Renal pelvis (tissue), 12 donors: ENCODE results near the gene VAMP1. TPM values are rescaled to one million over a fixed set of nuclear protein-coding genes. Genes with fewer than 3 reads are reported as not detected.
"Not testable (repeated sequence)": the region's sequence is repeated elsewhere in the genome, so short reads cannot be mapped to it uniquely, and the experiment has no call there.

Source experiments
- DNase-seq: peaks from one replicate; pipeline ENCODE4 v3.0.0-alpha.2; 2013
- long read RNA-seq, 16 experiments: transcript quantifications; one replicate each; lab custom pipeline, GENCODE V29; 2026
- polyA plus RNA-seq, 3 donors: library from polyadenylated mRNA; unstranded; fragments of 120-200 nt; gene quantifications; one replicate each; pipeline ENCODE4 v1.2.1, GENCODE V29; 2013; ENCODE audit not compliant: insufficient read length in 3 of 3

The VAMP1 gene
- 10 to 100 TPM; 10.7 to 14.8 (median 11.4) TPM for polyA plus RNA-seq
- long read RNA-seq, donor 1, partial matches to known transcripts = 0 of 1 reads
- long read RNA-seq, donor 1, other reads (novel, unspliced or antisense) = 0 of 1 reads
- long read RNA-seq, donor 2, partial matches to known transcripts = 0 of 2 reads
- long read RNA-seq, donor 2, other reads (novel, unspliced or antisense) = 0 of 2 reads
- long read RNA-seq, donor 3, partial matches to known transcripts = 3,935 of 4,095 reads
- long read RNA-seq, donor 3, other reads (novel, unspliced or antisense) = 158 of 4,095 reads
- long read RNA-seq, donor 4, partial matches to known transcripts = 0 of 4 reads
- long read RNA-seq, donor 4, other reads (novel, unspliced or antisense) = 0 of 4 reads
- long read RNA-seq, donor 5, partial matches to known transcripts = 0 of 1 reads
- long read RNA-seq, donor 5, other reads (novel, unspliced or antisense) = 0 of 1 reads
- long read RNA-seq, donor 6, partial matches to known transcripts = 18 of 27 reads
- long read RNA-seq, donor 6, other reads (novel, unspliced or antisense) = 9 of 27 reads
- long read RNA-seq, donor 7 = 0 reads
- long read RNA-seq, donor 8, partial matches to known transcripts = 0 of 1 reads
- long read RNA-seq, donor 8, other reads (novel, unspliced or antisense) = 0 of 1 reads
- long read RNA-seq, donor 9, partial matches to known transcripts = 0 of 2 reads
- long read RNA-seq, donor 9, other reads (novel, unspliced or antisense) = 0 of 2 reads
- long read RNA-seq, donor 10, partial matches to known transcripts = 10 of 12 reads
- long read RNA-seq, donor 10, other reads (novel, unspliced or antisense) = 0 of 12 reads
- long read RNA-seq, donor 11, partial matches to known transcripts = 10 of 23 reads
- long read RNA-seq, donor 11, other reads (novel, unspliced or antisense) = 12 of 23 reads
- long read RNA-seq, donor 12, partial matches to known transcripts = 0 of 1 reads
- long read RNA-seq, donor 12, other reads (novel, unspliced or antisense) = 0 of 1 reads
- long read RNA-seq, donor 13, partial matches to known transcripts = 12 of 12 reads
- long read RNA-seq, donor 13, other reads (novel, unspliced or antisense) = 0 of 12 reads
- long read RNA-seq, donor 14 = 0 reads
- long read RNA-seq, donor 15, partial matches to known transcripts = 51 of 64 reads
- long read RNA-seq, donor 15, other reads (novel, unspliced or antisense) = 11 of 64 reads
- long read RNA-seq, donor 16, partial matches to known transcripts = 28 of 29 reads
- long read RNA-seq, donor 16, other reads (novel, unspliced or antisense) = 0 of 29 reads

- DNase-seq = peak; percentile 94
These were observed at the start of gene VAMP1 for GRCh38 chr12:6470375-6471163. VAMP1 (minus strand) TSS chr12:6470677; CDS start chr12:6470531, 146 bp downstream.

- no peak for DNase-seq
These were observed 49.7 kb upstream of the VAMP1 start for GRCh38 chr12:6520186-6520585.

- DNase-seq = no peak
These were observed 37.6 kb upstream of the VAMP1 start for GRCh38 chr12:6508087-6508486.

GRCh38 chr12:6507102-6507998 lies 36.9 kb upstream of the VAMP1 start:
- no peak for DNase-seq

GRCh38 chr12:6500466-6500865 lies 30.0 kb upstream of the VAMP1 start:
- DNase-seq = no peak

- not testable (repeated sequence) for DNase-seq
These were observed 26.8 kb upstream of the VAMP1 start for GRCh38 chr12:6497291-6497690.

GRCh38 chr12:6494968-6495367 lies 24.5 kb upstream of the VAMP1 start:
- no peak for DNase-seq

- peak; percentile 9 for DNase-seq
These were observed 23.8 kb upstream of the VAMP1 start for GRCh38 chr12:6494258-6494743.

- peak; percentile 95 for DNase-seq
These were observed 23.2 kb upstream of the VAMP1 start, which contains the start of gene NCAPD2 for GRCh38 chr12:6493497-6494257. NCAPD2 (plus strand) TSS chr12:6494102; CDS start chr12:6495099, 997 bp downstream.

- DNase-seq = peak; percentile 95
These were observed 22.5 kb upstream of the VAMP1 start, which contains the start of gene MRPL51 for GRCh38 chr12:6492838-6493496. MRPL51 (minus strand) TSS chr12:6493262; CDS start chr12:6493136, 126 bp downstream.

- DNase-seq = not testable (repeated sequence)
These were observed 20.2 kb upstream of the VAMP1 start for GRCh38 chr12:6490673-6491072.

- no peak for DNase-seq
These were observed 19.0 kb upstream of the VAMP1 start for GRCh38 chr12:6489449-6489848.

GRCh38 chr12:6488240-6488639 lies 17.8 kb upstream of the VAMP1 start:
- no peak for DNase-seq

- DNase-seq = no peak
These were observed 7.9 kb upstream of the VAMP1 start for GRCh38 chr12:6478416-6478815.

- not testable (repeated sequence) for DNase-seq
These were observed 7.3 kb upstream of the VAMP1 start for GRCh38 chr12:6477601-6478377.

GRCh38 chr12:6476489-6476888 lies 6.0 kb upstream of the VAMP1 start:
- no peak for DNase-seq
